ENCODE results near the gene ARHGAP10. TPM values are rescaled to one million over a fixed set of nuclear protein-coding genes. Genes with fewer than 3 reads are reported as not detected.

ARHGAP10 gene
- total and polyA plus RNA-seq, 3 experiments from 2014 or later, result 8.6 to 14.0 (median 9.7) TPM

GRCh38 chr4:148007314-148007760 is 275.4 kb downstream of the ARHGAP10 start:
- H3K4me1 ChIP-seq (ENCODE audit: insufficient read depth, low read length), result no peaks in the 10 kb centered on the region
- H3K27me3 ChIP-seq (ENCODE audit: insufficient read depth, low read length, poor library complexity, severe bottlenecking), result no peaks in the 10 kb centered on the region
- H3K27ac ChIP-seq (ENCODE audit: low read depth, low read length), result no peak overlapping the region
- Mint-ChIP-seq H3K4me3 (no peak overlapping the region), H3K4me1 (peaks cover 19 to 23% (median 21%) of the 10 kb centered on the region in 3 donors), H3K9me3 (peaks cover 0 to 6% (median 2%) of the 10 kb centered on the region in 5 donors), H3K27me3 (no peaks in the 10 kb centered on the region), H3K36me3 (peaks cover 0 to 22% (median 0%) of the 10 kb centered on the region in 3 donors), H3K27ac (peak overlapping the region in 1 of 8 donors; percentile 18)
- no peaks in the 10 kb centered on the region for H3K36me3 ChIP-seq (ENCODE audit: insufficient read depth, low read length)
- H3K4me3 ChIP-seq (ENCODE audit: low read length), result no peak overlapping the region
- H3K9me3 ChIP-seq (ENCODE audit: low read length), result no peaks in the 10 kb centered on the region
- ChIA-PET CTCF (no interaction called here), POLR2A (no interaction called here)
- no peak for DNase-seq

GRCh38 chr4:148007792-148008191 is 275.9 kb downstream of the ARHGAP10 start:
- Mint-ChIP-seq H3K4me3 (no peak overlapping the region), H3K27ac (no peak overlapping the region), H3K36me3 (peaks cover 0 to 22% (median 0%) of the 10 kb centered on the region in 3 donors), H3K27me3 (no peaks in the 10 kb centered on the region), H3K9me3 (peaks cover 0 to 6% (median 2%) of the 10 kb centered on the region in 5 donors), H3K4me1 (peaks cover 19 to 22% (median 21%) of the 10 kb centered on the region in 3 donors)
- H3K9me3 ChIP-seq (ENCODE audit: low read length), result no peaks in the 10 kb centered on the region
- H3K4me1 ChIP-seq (ENCODE audit: insufficient read depth, low read length), result no peaks in the 10 kb centered on the region
- no peak for DNase-seq
- H3K36me3 ChIP-seq (ENCODE audit: insufficient read depth, low read length), result no peaks in the 10 kb centered on the region
- H3K27me3 ChIP-seq (ENCODE audit: insufficient read depth, low read length, poor library complexity, severe bottlenecking), result no peaks in the 10 kb centered on the region
- POLR2A ChIA-PET, result no interaction called here
- H3K4me3 ChIP-seq (ENCODE audit: low read length), result no peak overlapping the region
- CTCF ChIA-PET, result no interaction called here
- no peak overlapping the region for H3K27ac ChIP-seq (ENCODE audit: low read depth, low read length)

- Histone ChIP-seq H3K4me3 (ENCODE audit: low read length) (no peak overlapping the region), H3K9me3 (ENCODE audit: low read length) (no peaks in the 10 kb centered on the region), H3K27me3 (ENCODE audit: insufficient read depth, low read length, poor library complexity, severe bottlenecking) (no peaks in the 10 kb centered on the region), H3K36me3 (ENCODE audit: insufficient read depth, low read length) (no peaks in the 10 kb centered on the region), H3K4me1 (ENCODE audit: insufficient read depth, low read length) (no peaks in the 10 kb centered on the region), H3K27ac (ENCODE audit: low read depth, low read length) (no peak overlapping the region)
- Mint-ChIP-seq H3K27me3 (no peaks in the 10 kb centered on the region), H3K4me1 (peaks cover 0 to 2% (median 0%) of the 10 kb centered on the region in 3 donors), H3K36me3 (peaks cover 0 to 10% (median 0%) of the 10 kb centered on the region in 3 donors), H3K4me3 (no peak overlapping the region), H3K27ac (no peak overlapping the region), H3K9me3 (peaks cover 0 to 6% (median 0%) of the 10 kb centered on the region in 5 donors)
- no peak for DNase-seq
- ChIA-PET CTCF (no interaction called here), POLR2A (no interaction called here)
Measured at GRCh38 chr4:148015058-148015457, 283.2 kb downstream of the ARHGAP10 start.

- H3K4me3 Mint-ChIP-seq, result no peak overlapping the region
- H3K36me3 ChIP-seq (ENCODE audit: insufficient read depth, low read length), result no peaks in the 10 kb centered on the region
- ChIA-PET POLR2A (no interaction called here), CTCF (no interaction called here)
- H3K4me3 ChIP-seq (ENCODE audit: low read length), result no peak overlapping the region
- H3K27me3 Mint-ChIP-seq, result peaks cover 0 to 1% of the 10 kb centered on the region in 2 donors
- H3K27ac Mint-ChIP-seq, result no peak overlapping the region
- no peaks in the 10 kb centered on the region for H3K4me1 ChIP-seq (ENCODE audit: insufficient read depth, low read length)
- H3K27me3 ChIP-seq (ENCODE audit: insufficient read depth, low read length, poor library complexity, severe bottlenecking), result no peaks in the 10 kb centered on the region
- H3K36me3 Mint-ChIP-seq, result peaks cover 0 to 10% (median 3%) of the 10 kb centered on the region in 3 donors
- H3K4me1 Mint-ChIP-seq, result peaks cover 0 to 2% (median 0%) of the 10 kb centered on the region in 3 donors
- H3K27ac ChIP-seq (ENCODE audit: low read depth, low read length), result no peak overlapping the region
- no peaks in the 10 kb centered on the region for H3K9me3 ChIP-seq (ENCODE audit: low read length)
- DNase-seq, result no peak
- peaks cover 0 to 6% (median 0%) of the 10 kb centered on the region in 5 donors for H3K9me3 Mint-ChIP-seq
Measured at GRCh38 chr4:148015468-148015867, 283.6 kb downstream of the ARHGAP10 start.

- Mint-ChIP-seq H3K4me3 (no peak overlapping the region), H3K9me3 (no peaks in the 10 kb centered on the region), H3K27me3 (peaks cover 0 to 1% of the 10 kb centered on the region in 2 donors), H3K27ac (no peak overlapping the region), H3K36me3 (peaks cover 0 to 4% (median 3%) of the 10 kb centered on the region in 3 donors), H3K4me1 (peaks cover 0 to 2% (median 0%) of the 10 kb centered on the region in 3 donors)
- no peaks in the 10 kb centered on the region for H3K27me3 ChIP-seq (ENCODE audit: insufficient read depth, low read length, poor library complexity, severe bottlenecking)
- no peak overlapping the region for H3K4me3 ChIP-seq (ENCODE audit: low read length)
- no peaks in the 10 kb centered on the region for H3K9me3 ChIP-seq (ENCODE audit: low read length)
- H3K4me1 ChIP-seq (ENCODE audit: insufficient read depth, low read length), result no peaks in the 10 kb centered on the region
- H3K36me3 ChIP-seq (ENCODE audit: insufficient read depth, low read length), result no peaks in the 10 kb centered on the region
- no peak overlapping the region for H3K27ac ChIP-seq (ENCODE audit: low read depth, low read length)
- DNase-seq, result no peak
- ChIA-PET CTCF (no interaction called here), POLR2A (no interaction called here)
Measured at GRCh38 chr4:148016063-148016637, 284.3 kb downstream of the ARHGAP10 start.

- Histone ChIP-seq H3K4me1 (ENCODE audit: insufficient read depth, low read length) (no peaks in the 10 kb centered on the region), H3K9me3 (ENCODE audit: low read length) (no peaks in the 10 kb centered on the region), H3K36me3 (ENCODE audit: insufficient read depth, low read length) (no peaks in the 10 kb centered on the region), H3K27ac (ENCODE audit: low read depth, low read length) (no peak overlapping the region), H3K4me3 (ENCODE audit: low read length) (no peak overlapping the region), H3K27me3 (ENCODE audit: insufficient read depth, low read length, poor library complexity, severe bottlenecking) (no peaks in the 10 kb centered on the region)
- peaks cover 0 to 2% (median 0%) of the 10 kb centered on the region in 3 donors for H3K4me1 Mint-ChIP-seq
- peak overlapping the region in 1 of 8 donors; percentile 67 for H3K27ac Mint-ChIP-seq
- peaks cover 0 to 3% (median 0%) of the 10 kb centered on the region in 3 donors for H3K36me3 Mint-ChIP-seq
- no peak for DNase-seq
- POLR2A ChIA-PET, result no interaction called here
- H3K4me3 Mint-ChIP-seq, result no peak overlapping the region
- H3K27me3 Mint-ChIP-seq, result peaks cover 0 to 1% of the 10 kb centered on the region in 2 donors
- CTCF ChIA-PET, result no interaction called here
- H3K9me3 Mint-ChIP-seq, result no peaks in the 10 kb centered on the region
Measured at GRCh38 chr4:148017801-148018200, 285.9 kb downstream of the ARHGAP10 start.

- Histone ChIP-seq H3K36me3 (ENCODE audit: insufficient read depth, low read length) (no peaks in the 10 kb centered on the region), H3K27me3 (ENCODE audit: insufficient read depth, low read length, poor library complexity, severe bottlenecking) (no peaks in the 10 kb centered on the region), H3K27ac (ENCODE audit: low read depth, low read length) (no peak overlapping the region), H3K9me3 (ENCODE audit: low read length) (no peaks in the 10 kb centered on the region), H3K4me1 (ENCODE audit: insufficient read depth, low read length) (no peaks in the 10 kb centered on the region), H3K4me3 (ENCODE audit: low read length) (no peak overlapping the region)
- CTCF ChIA-PET, result no interaction called here
- H3K4me1 Mint-ChIP-seq, result peaks cover 0 to 2% (median 0%) of the 10 kb centered on the region in 3 donors
- peaks cover 0 to 1% of the 10 kb centered on the region in 2 donors for H3K27me3 Mint-ChIP-seq
- POLR2A ChIA-PET, result no interaction called here
- peak overlapping the region in 1 of 8 donors; percentile 6 for H3K27ac Mint-ChIP-seq
- peaks cover under 1 to 9% (median 4%) of the 10 kb centered on the region in 3 donors for H3K36me3 Mint-ChIP-seq
- H3K4me3 Mint-ChIP-seq, result no peak overlapping the region
- peak in 1 of 5 donors; percentile 32 for DNase-seq
- no peaks in the 10 kb centered on the region for H3K9me3 Mint-ChIP-seq
Measured at GRCh38 chr4:148021686-148022085, 289.8 kb downstream of the ARHGAP10 start.

GRCh38 chr4:148022975-148023374 is 291.1 kb downstream of the ARHGAP10 start:
- H3K4me3 ChIP-seq (ENCODE audit: low read length), result no peak overlapping the region
- POLR2A ChIA-PET, result no interaction called here
- CTCF ChIA-PET, result no interaction called here
- H3K27me3 ChIP-seq (ENCODE audit: insufficient read depth, low read length, poor library complexity, severe bottlenecking), result no peaks in the 10 kb centered on the region
- H3K27ac ChIP-seq (ENCODE audit: low read depth, low read length), result no peak overlapping the region
- Mint-ChIP-seq H3K9me3 (peaks cover 0 to 1% (median under 1%) of the 10 kb centered on the region in 5 donors), H3K36me3 (peaks cover 6 to 13% (median 9%) of the 10 kb centered on the region in 3 donors), H3K4me3 (no peak overlapping the region), H3K27me3 (peaks cover 0 to 1% of the 10 kb centered on the region in 2 donors), H3K4me1 (peaks cover 0 to 2% (median 0%) of the 10 kb centered on the region in 3 donors), H3K27ac (no peak overlapping the region)
- DNase-seq, result no peak
- no peaks in the 10 kb centered on the region for H3K9me3 ChIP-seq (ENCODE audit: low read length)
- H3K36me3 ChIP-seq (ENCODE audit: insufficient read depth, low read length), result no peaks in the 10 kb centered on the region
- no peaks in the 10 kb centered on the region for H3K4me1 ChIP-seq (ENCODE audit: insufficient read depth, low read length)
